Erythroblast (primary cell): ENCODE results near the gene FABP7.
"Not testable (repeated sequence)": the region's sequence is repeated elsewhere in the genome, so short reads cannot be mapped to it uniquely, and the experiment has no call there.

Source experiments
- GATA1 ChIP-seq: IDR thresholded peaks from 2 replicates; pipeline ENCODE4 v1.6.1; 2011; ENCODE audit warnings: low read depth, mild to moderate bottlenecking, control low read depth, low read length, moderate library complexity
- POLR2A ChIP-seq: IDR thresholded peaks from 2 replicates; pipeline ENCODE4 v1.6.1; 2011; ENCODE audit warnings: mild to moderate bottlenecking, low read length

GRCh38 chr6:122744247-122744646, 35.3 kb upstream of the FABP7 start:
- TF ChIP-seq POLR2A, GATA1: not testable (repeated sequence)
